HG03095 (cell line): ENCODE data around the gene BEST4.
A peak's percentile ranks its signal among the peaks of the same experiment; 100 is the strongest.
"Not testable (repeated sequence)": the region's sequence is repeated elsewhere in the genome, so short reads cannot be mapped to it uniquely, and the experiment has no call there.

ENCODE experiments used
- ATAC-seq: cut with Tn5 transposase; IDR thresholded peaks from one replicate; pipeline ENCODE4 v1.9.1; 2021; ENCODE audit warnings: moderate library complexity; ENCODE audit not compliant: unreplicated experiment

BEST4 gene

GRCh38 chr1:44819608-44820327 is 31.8 kb upstream of the BEST4 start:
- ATAC-seq: peak; percentile 77

- ATAC-seq: peak; percentile 6
Measured at GRCh38 chr1:44819196-44819607, 31.2 kb upstream of the BEST4 start.

GRCh38 chr1:44817771-44818495 is 30.0 kb upstream of the BEST4 start:
- no peak for ATAC-seq

- no peak for ATAC-seq
Measured at GRCh38 chr1:44817307-44817706, 29.3 kb upstream of the BEST4 start.

- ATAC-seq: not testable (repeated sequence)
Measured at GRCh38 chr1:44815926-44816325, 28.0 kb upstream of the BEST4 start.

- ATAC-seq: no peak
Measured at GRCh38 chr1:44812822-44813543, 25.0 kb upstream of the BEST4 start.

- no peak for ATAC-seq
Measured at GRCh38 chr1:44811234-44811633, 23.3 kb upstream of the BEST4 start.

GRCh38 chr1:44810762-44811105 is 22.8 kb upstream of the BEST4 start:
- ATAC-seq: not testable (repeated sequence)

- no peak for ATAC-seq
Measured at GRCh38 chr1:44810101-44810761, 22.3 kb upstream of the BEST4 start.

GRCh38 chr1:44808938-44809917 is 21.3 kb upstream of the BEST4 start:
- peak; percentile 45 for ATAC-seq

- ATAC-seq: no peak
Measured at GRCh38 chr1:44808063-44808937, 20.3 kb upstream of the BEST4 start, which contains the start of gene BTBD19. TSS of gene BTBD19 (plus strand) at chr1:44808523. CDS start at chr1:44808821, 298 bp downstream.

- no peak for ATAC-seq
Measured at GRCh38 chr1:44807364-44808062, 19.5 kb upstream of the BEST4 start.

GRCh38 chr1:44806704-44807363 is 18.9 kb upstream of the BEST4 start, which contains the start of gene DYNLT4:
TSS of gene DYNLT4 (minus strand) at chr1:44807351. CDS start at chr1:44806668, 683 bp downstream.
- no peak for ATAC-seq

GRCh38 chr1:44806025-44806703 is 18.2 kb upstream of the BEST4 start:
- no peak for ATAC-seq

- no peak for ATAC-seq
Measured at GRCh38 chr1:44805311-44806024, 17.5 kb upstream of the BEST4 start.

GRCh38 chr1:44803312-44804095 is 15.5 kb upstream of the BEST4 start:
- no peak for ATAC-seq
